Measurements from ENCODE around the gene ZMYND10.

DNA sequence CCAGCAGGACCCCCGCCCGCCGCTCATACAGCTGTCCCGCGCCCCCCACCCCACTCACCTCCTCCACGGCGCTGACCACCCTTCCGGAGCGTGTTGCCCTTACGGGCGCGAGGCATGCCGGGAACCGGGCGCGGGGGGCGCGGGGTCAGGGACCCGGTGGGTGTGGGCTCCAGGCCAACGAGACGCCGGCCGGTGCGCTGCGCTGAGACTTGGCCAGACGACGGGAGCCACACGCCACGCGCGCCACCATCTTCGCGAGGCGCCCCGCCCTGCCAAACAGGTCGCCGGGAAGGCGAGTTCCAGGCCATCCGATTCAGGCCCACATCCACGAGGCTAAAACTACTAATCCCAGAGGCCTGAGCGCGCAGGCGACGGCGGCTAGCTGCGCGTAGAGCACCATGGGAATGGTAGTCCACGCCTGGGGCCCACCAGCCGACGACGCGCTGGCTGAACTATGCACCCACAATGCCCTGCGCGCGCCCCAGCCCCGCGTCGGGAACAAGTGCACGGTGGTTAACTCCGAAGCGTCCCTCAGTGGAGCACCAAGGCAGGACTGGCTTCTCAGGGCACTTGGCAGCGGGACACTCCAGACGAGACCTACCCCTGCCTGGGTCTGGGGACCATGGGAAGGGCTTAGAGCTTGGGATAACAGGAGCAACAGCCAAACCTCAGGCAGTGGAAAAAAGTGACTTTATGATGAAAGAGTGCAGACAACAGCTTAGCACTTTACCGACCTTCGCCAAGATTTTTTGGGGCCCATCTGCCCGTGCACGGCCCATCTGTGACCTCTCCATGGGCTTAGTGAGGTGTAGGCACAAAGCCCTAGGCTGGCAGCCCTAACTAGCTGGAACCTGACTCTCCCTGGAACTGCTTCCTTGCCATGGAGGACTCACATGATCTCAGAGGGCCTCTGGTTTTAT lies 53.1 kb downstream of the ZMYND10 start, which contains the start of gene IFRD2:
- TF ChIP-seq EZH2phosphoT487 (IDR thresholded peaks at IDR 0.05; ENCODE audit: borderline replicate concordance, low read depth, low read length), result no peak
- TF ChIP-seq, protein P1, sequence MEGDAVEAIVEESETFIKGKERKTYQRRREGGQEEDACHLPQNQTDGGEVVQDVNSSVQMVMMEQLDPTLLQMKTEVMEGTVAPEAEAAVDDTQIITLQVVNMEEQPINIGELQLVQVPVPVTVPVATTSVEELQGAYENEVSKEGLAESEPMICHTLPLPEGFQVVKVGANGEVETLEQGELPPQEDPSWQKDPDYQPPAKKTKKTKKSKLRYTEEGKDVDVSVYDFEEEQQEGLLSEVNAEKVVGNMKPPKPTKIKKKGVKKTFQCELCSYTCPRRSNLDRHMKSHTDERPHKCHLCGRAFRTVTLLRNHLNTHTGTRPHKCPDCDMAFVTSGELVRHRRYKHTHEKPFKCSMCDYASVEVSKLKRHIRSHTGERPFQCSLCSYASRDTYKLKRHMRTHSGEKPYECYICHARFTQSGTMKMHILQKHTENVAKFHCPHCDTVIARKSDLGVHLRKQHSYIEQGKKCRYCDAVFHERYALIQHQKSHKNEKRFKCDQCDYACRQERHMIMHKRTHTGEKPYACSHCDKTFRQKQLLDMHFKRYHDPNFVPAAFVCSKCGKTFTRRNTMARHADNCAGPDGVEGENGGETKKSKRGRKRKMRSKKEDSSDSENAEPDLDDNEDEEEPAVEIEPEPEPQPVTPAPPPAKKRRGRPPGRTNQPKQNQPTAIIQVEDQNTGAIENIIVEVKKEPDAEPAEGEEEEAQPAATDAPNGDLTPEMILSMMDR (conservative IDR thresholded peaks at IDR 0.05; ENCODE audit: low read length), result no peak

Measured in OCI-LY7 (cell line).